ENCODE measurements around the gene STAMBPL1.
"Not testable (repeated sequence)": the region's sequence is repeated elsewhere in the genome, so short reads cannot be mapped to it uniquely, and the experiment has no call there.

STAMBPL1 gene

DNA sequence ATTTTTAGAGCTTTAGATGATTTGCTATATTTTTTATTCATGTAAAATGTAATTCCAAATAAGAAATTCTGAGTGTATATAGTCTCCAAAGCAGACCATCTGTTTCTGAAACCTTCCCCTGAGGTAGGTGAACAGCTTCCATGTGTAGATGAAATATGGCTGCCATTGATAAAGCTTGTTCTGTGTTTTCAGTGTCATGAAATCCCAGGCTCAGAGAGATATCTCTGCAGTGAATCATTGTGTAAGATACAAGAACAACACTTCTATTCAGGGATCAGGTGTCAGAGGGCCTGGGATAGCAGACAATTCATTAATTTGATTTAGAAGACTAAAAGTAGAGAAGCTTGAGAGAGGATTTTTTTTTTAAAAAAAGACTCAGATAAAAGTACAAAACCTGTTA, 43.5 kb downstream of the STAMBPL1 start:
- DNase-seq, result no peak

DNA sequence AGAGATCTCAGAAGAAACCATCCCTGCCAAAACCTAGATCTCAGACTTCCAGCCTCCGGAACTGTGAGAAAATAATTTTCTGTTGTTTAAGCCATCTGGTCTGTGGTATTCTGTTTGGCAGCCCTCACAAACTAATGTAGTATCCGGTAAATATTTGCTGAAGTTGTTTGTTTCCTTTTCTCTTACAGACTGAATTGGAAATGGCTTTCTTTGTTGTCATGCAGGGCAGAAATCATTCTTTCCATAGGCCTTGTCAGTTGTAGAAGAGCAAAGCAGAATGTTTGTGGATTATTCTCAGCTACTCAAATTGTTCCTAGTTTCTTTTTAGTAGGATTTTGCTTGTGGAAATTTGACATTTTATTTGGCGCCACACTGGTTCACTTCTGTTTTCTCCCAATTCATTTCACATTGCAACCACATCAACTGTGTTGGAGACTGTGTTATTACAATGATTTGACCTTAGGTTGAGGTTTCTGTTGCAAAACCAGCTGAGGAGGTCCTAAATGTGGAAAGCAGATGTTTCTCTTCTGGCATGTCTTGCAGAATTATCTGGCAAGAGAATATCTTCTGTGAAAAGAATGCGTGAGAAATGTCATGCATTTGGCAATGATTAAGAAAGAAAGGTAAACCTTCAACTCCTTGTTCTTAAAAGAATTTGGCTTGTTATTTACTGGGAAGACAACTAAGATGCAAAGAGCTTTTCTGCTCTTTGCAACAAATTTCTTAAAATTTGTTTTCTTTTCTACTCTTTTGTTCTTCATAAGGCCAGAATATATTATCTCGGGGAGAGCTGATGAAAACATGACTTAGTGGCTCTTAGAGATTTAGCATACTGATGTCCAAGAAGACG, 46.7 kb downstream of the STAMBPL1 start:
- DNase-seq, result peak; percentile 66

DNA sequence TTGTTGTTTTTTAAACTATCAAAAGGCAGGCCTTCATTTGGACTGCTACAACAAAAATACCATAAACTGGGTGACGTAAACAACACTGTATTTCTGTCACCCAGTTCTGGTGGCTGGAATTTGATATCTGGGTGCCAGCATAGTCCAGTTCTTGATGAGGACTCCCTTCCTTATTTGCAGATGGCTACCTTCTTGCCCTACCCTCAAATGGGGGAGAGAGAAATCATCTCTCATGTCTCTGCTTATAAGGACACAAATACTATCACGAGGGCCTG, 47.3 kb downstream of the STAMBPL1 start:
- DNase-seq, result no peak

DNA sequence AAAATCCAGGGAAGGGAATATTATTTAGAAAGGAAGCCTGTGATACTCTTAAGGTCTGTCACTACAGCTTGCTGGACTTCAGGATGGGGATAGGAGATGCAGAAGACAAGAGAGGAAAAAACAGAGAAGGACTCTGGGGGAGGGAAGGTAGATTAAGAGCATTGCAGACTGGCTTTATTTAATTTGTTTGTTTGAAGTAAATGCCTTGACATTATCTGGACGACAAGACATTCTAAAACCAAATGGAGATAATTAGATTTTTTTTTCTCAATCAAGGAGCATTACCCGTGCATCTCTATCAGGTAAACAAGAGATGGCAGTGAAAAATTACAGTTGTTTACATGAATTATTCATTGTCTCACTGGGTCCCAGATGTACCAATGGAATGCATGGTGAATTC, 48.2 kb downstream of the STAMBPL1 start:
- peak; percentile 31 for DNase-seq

DNA sequence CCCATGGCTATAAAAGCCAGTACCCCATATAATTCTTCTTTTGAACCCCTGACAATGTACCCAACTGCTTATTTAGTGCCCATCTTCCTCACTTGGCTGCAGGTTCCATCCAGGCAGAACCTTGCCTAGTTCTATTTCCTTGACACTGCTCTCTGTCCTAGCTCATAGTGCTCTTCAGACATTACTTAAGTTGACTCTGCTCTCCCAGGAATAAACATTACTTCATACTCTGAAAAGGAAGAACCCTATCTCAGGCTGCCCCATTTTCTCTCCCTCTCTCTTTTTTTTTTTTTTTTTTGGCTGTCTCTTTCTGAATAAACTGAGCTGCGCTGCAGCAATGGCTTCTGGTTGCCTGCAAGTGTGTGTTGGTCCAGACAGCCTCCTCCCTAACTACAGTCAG, 51.5 kb downstream of the STAMBPL1 start:
- DNase-seq, result no peak

DNA sequence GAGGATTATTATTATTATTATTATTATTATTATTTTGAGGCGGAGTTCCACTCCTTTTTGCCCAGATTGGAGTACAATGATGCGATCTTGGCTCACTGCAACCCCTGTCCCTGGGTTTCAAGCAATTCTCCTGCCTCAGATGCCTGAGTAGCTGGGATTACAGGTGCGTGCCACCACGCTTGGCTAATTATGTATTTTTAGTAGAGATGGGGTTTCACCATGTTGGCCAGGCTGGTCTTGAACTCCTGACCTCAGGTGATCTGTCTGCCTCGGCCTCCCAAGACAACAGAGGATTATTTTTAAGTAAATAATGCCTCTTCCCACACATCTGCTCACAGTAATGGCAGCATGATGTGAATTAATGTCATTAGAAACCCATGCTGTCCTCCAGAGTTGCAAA, 52.0 kb downstream of the STAMBPL1 start:
- not testable (repeated sequence) for DNase-seq

DNA sequence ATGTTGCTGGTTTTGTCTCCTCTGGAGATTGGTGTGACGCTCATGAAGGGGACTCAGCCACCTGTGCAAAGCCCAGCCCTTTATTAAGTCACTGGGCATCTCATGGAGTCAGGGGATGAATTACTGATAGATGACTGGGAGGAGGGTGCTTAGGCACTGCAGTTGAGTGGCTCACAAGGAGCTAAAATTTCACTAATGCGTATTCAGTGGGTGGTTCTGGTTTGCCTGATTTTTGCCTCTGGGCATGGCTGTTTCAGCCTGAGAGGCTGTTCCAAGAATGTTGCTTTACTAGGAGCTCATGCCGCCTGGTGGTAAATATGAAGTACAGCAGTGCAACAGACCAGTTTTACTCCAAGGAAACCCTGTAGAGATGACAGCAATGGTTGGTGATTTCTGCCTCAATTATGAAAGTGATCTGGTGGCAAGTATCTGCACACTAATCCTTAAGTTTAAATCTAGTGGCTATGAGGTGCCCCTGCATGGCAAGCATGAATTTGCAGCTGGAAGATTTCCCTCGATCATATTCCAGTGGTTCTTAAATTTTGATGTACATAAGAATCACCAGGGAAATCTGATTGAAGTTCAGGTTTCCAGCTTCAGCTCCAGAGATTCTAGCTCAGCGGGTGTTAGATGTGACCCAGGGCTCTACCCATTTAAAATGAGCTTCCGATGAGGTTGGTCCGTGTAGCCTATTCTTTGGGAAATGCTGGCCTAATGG, 52.7 kb downstream of the STAMBPL1 start:
- peak; percentile 85 for DNase-seq

DNA sequence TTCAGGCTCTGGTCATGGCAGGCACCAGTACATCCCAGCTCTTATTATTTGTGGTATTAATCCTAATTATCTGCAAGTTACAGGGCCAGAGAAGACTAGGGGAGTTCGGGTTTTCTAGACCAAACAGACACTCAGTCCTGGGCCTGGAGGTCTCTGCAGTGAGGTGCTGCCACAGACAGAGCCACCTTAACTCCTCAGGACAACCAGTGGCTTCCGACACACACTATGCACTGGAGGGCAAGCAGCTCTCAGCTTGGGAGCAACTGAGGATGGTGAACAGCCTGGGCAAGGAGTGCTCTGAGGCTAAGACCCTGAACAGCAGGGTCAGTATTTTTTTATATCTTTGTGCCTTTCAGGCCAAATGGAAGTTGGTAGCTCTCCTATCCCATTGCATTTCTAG, 53.5 kb downstream of the STAMBPL1 start:
- DNase-seq, result no peak

DNA sequence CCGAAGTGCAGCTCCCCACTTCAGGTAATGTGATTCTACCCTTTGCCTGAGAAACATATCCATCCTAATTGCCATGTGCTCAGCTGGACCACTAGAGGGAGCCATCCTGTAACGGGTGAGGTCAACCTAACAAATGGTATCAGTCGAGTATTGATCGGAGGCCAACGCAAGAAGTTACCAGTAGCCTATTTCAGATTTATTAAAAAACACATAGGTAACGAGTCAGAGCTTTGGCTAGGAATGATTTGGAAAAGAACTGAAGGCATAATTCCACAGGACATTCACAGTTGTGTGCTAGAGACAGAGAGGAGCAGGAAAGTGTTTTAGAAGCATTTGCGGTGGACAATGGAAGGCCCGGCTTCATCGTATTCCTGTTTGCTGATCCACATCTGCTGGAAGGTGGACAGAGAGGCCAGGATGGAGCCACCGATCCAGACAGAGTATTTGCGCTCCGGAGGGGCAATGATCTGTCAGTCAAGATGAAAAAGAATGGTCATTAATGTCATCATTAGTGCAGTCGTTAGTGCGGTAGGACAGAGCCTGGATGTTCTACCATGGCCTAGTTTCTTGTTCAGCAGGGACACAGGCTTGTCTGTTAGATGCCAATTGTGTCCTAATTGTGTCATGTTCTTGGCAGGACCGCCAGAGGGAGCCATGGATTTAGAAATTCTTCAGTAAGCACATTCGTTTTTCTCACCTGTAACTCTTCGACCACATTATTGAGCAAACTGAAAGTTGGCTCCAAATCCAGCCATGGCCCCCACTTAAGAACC, 55.0 kb downstream of the STAMBPL1 start:
- DNase-seq, result peak; percentile 90

DNA sequence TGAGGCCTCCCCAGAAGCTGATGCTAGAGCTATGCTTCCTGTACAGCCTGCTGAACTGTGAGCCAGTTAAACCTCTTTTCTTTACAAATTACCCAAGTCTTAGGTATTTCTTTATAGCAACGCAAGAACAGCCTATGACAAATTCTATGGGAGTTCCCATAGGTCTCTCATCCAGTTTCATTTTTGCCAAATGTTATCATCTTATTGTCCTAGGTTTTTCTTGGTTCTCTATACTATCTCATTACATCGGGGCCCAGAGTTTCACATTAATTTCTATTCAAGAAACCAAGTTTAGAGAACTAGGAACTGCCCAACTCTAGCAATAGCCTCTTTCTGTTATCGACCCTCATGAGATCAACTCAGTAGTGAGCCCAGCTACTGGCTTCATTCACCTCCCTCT, 56.6 kb downstream of the STAMBPL1 start:
- no peak for DNase-seq

DNA sequence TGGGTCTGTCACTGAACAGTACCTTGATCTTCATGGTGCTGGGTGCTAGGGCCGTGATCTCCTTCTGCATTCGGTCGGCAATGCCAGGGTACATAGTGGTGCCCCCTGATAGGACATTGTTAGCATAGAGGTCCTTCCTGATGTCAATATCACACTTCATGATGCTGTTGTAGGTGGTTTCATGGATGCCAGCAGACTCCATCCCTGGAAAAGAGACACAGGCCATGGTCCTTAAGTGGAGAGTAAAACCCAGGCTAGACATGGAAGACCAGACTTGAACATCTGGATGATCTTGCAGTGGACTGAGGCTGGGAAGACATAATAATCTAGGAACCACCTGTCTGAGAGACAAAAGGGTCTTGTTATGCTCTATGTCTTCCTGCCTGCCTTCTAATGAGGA, 58.0 kb downstream of the STAMBPL1 start:
- DNase-seq, result no peak

DNA sequence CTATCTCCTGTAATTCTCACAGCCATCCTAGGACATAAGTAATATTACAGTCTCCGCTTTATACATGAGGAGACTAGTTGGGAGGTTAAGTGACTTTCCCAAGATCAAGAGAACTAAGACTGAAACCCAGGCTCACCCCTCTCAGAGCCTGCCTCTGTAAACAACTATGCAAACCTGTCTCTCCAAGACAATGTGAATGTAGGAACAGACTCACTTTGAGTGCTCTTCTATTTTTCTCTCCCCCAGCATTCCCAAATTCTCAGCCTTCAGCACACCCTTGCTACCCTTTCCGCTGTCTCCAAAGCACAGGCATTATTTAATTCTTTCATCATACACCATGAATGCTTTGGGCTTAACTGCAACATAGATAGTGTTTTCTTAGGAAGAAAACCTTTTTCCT, 58.9 kb downstream of the STAMBPL1 start:
- no peak for DNase-seq

DNA sequence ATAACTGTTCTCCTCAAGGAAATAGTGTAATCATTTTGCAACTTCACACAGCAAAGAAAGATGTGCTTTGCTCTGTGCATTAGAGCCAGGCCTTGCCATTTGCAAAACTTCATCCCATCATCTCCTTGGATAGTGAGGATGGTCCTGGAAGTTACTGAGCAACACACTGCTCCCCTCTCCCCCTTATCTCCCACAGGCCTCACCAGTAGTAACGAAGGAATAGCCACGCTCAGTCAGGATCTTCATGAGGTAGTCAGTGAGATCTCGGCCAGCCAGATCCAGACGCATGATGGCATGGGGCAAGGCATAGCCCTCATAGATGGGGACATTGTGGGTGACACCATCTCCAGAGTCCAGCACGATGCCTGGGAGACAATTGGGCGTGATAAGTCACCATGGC, 61.0 kb downstream of the STAMBPL1 start:
- DNase-seq, result no peak

DNA sequence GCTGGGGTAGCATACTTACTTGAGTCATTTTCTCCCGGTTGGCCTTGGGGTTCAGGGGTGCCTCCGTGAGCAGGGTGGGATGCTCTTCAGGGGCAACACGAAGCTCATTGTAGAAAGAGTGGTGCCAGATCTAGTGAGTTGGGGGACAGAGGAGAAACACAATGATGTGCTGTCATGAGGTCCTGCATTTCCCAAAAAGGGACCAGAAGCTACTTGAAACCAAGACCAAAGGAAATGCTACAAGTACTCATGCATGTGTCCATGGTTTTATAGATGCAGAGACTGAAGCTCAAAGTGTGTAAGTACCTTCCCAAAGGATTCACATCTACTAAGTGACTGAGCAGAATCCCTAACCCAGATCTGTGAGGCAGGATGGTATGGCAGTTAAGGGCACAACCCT, 63.7 kb downstream of the STAMBPL1 start:
- DNase-seq, result no peak

DNA sequence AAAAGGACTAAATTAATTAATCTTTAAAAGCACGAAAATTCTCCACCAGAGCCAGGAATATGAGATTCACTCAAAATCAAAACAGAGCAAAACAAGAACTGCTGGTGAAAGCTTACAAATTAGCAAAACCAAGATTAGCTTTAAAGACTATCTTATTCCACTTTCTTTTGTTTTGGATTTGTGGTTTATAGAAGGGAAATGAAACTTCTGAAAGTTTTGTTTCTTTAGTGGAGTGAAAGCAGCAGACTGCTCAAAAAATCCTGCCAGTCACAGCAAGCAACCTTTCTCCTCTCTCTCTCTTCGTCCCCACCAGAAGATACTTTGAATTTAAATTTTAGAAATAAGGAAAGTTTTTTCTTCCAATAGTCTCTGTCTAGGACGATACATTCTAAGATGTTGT, 64.8 kb downstream of the STAMBPL1 start:
- DNase-seq, result no peak

DNA sequence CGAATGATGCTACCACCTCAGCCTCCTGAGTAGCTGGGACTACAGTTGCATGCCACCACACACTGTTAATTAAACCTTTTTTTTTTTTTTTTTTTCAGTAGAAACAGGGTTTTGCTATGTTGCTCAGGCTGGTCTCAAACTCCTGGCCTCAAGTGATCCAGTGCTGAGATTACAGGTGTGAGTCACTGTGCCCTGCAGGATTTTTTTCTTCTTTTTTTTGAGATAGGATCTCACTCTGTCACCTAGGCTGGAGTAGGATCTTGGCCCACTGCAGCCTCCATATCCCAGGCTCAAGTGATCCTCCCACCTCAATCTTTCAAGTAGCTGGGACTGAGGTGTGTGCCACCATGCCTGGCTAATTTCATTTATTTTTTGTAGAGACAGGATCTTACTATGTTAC, 66.2 kb downstream of the STAMBPL1 start:
- no peak for DNase-seq

DNA sequence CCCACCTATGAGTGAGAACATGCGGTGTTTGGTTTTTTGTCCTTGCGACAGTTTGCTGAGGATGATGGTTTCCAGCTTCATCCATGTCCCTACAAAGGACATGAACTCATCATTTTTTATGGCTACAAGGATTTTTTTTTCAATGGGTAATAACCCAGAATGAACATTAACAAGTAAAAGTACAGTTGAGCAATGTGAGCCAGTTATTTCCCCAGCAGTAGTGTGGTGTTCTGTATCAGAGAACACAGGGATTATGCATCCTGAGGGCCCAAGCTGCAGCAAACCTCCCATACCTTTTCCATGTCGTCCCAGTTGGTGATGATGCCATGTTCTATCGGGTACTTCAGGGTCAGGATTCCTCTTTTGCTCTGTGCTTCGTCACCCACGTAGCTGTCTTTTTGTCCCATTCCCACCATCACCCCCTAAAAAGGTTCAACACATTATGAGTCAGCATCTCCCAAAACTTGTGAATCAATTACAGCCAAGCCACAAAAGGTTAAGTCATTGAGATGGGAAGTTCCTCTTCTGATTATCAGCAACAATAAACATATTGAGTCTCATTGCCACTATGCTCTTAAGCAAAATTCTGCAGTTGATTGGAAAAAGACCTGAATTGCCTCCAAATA, 67.0 kb downstream of the STAMBPL1 start:
- DNase-seq, result no peak

DNA sequence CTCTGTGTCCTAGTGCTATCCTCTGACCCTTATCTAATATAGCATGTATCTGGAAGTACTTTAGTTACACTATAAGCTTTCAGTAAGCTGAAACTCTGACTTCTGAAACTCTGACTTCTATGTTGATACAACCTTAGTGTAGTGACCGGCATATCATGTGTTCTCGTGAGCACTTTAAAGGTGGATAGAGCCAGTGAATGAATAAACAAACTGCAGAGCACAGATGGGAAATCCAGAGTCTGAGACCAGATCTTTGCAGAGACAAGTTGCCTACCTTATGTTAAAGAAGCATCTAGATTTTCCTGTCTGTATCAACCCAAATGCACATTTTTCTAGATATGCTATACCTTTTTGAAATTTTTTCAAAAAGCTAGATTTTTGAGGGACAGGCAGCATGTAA, 69.0 kb downstream of the STAMBPL1 start:
- DNase-seq, result no peak

DNA sequence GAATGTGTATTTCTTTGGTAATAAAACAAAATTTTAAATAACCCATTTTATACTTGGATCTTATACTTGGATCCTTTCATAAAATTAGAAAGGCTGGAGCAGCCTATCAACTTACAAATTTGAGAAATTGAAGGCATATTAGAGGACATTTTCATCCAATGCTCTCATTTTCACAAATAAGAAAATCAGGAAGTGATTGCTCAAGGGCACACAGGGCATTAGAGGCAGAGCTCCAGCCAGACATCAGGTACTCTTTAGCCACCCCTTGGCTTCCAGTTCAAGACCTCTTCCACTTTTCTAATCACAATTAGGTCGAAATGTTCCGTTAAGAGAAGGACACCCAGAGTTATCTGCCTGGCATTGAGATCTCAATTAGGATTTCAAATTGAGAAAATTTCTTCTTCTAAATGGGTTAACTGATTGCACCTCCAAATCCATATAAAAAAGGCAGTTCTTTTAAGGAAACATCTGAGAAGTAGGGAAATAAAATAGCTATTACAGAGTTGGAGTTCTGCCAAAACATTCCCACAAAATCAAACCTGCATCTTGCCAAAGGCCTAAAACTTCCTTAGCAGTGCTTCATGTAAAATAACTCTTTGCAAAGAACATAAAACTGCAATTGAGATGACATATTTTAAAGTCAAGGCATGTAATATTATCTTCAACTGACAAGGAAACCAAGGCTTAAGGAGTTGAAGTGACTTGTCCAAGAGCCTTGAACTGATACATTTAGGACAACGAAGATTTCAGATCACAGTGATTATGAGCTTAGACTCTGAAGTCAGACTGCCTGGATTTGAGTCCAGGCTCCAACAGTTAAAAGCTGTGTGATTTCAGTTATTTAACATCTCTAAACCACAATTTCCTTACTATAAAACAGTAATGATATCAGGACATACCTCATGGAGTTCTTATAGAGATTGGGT, 70.1 kb downstream of the STAMBPL1 start:
- DNase-seq, result peak; percentile 36

DNA sequence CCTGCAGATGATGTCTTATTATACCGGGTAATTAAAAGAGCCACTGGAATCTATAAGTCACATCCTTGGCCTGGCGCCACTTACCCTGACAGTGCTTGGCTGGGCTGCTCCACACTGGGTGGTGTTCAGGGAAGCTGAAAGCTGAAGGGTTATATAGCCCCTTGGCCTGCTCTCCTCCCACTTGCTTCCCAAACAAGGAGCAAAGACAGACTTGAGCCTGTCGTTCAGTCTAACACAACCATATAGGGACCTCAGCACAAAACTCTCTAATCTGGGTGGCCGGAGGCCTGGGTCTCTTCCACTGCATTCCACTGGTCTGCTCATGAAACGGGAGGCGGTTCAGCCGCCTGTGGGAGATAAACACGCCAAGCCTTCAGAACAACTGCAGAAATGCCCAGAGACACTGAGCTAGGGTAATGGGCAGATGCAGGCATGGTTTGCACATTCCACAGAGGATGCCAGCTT, 72.6 kb downstream of the STAMBPL1 start, which contains the start of gene ACTA2:
ACTA2 (minus strand) TSS at position 127 of the 465 bp plus-strand sequence. CDS start 3,843 bp downstream, outside the sequence.
- DNase-seq, result no peak

DNA sequence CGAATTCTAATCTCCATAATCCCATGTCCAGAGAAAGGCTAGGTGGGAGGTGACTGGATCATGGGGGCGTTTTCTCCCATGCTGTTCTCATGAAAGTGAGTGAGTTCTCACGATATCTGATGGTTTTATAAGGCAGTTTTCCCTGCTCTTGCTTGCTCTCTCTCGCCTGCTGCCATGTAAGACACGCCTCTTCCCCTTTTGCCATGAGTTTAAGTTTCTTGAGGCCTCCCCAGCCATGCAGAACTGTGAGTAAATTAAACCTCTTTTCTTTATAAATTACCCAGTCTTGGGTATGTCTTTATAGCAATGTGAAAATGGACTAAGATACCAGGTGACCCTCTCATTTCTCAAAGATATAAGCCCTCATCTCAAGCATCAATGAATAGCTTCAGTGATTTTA, 73.6 kb downstream of the STAMBPL1 start:
- DNase-seq, result no peak
